ENCODE results near the gene CFAP97.

DNA sequence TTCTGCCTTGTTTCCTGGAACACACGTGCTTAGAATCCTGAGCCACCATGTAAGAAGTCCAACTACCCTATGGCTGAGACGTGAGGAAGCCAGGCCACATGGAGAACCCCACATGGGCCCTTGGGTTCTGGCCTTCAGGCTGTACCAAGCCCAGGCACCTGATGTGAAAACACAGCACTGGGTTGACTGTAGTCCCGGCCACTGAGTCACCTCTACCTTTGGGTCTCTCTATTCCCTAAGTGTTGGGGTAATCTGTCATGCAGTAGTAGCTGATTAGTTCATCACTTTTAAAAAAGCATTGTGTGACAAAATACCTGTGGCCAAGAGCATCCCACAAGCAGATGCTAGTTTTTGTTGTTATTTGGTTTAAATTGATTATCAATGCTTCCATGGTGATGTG lies 24.3 kb downstream of the CFAP97 start:
- TF ChIP-seq, protein P1, sequence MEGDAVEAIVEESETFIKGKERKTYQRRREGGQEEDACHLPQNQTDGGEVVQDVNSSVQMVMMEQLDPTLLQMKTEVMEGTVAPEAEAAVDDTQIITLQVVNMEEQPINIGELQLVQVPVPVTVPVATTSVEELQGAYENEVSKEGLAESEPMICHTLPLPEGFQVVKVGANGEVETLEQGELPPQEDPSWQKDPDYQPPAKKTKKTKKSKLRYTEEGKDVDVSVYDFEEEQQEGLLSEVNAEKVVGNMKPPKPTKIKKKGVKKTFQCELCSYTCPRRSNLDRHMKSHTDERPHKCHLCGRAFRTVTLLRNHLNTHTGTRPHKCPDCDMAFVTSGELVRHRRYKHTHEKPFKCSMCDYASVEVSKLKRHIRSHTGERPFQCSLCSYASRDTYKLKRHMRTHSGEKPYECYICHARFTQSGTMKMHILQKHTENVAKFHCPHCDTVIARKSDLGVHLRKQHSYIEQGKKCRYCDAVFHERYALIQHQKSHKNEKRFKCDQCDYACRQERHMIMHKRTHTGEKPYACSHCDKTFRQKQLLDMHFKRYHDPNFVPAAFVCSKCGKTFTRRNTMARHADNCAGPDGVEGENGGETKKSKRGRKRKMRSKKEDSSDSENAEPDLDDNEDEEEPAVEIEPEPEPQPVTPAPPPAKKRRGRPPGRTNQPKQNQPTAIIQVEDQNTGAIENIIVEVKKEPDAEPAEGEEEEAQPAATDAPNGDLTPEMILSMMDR (conservative IDR thresholded peaks at IDR 0.05 in 1 of 2, IDR thresholded peaks at IDR 0.05 in 1 of 2; ENCODE audit: extremely low read depth in 1 of 2, insufficient read depth in 1 of 2, low read depth in 1 of 2, low read length in 2 of 2), result no peak
- no peak for TF ChIP-seq EZH2 (IDR thresholded peaks at IDR 0.05; ENCODE audit: borderline replicate concordance, low read length)
